Esophagus muscularis mucosa (tissue), 3 donors: ENCODE data around the gene PIK3CB.

Experiments
- CTCF ChIP-seq, 3 experiments: fragments of 200-600 bp in 2 of 3; fragments of 450-650 bp in 1 of 3; sonication (generic) in 2 of 3; IDR thresholded peaks; one replicate each; pipeline ENCODE4 v1.5.1; 2017 to 2019; ENCODE audit warnings: antibody characterized with exemption in 3 of 3, mild to moderate bottlenecking in 2 of 3, moderate library complexity in 1 of 3
- POLR2A ChIP-seq: fragments of 450-650 bp; IDR thresholded peaks from one replicate; pipeline ENCODE4 v1.6.1; 2017; ENCODE audit warnings: antibody characterized with exemption, moderate library complexity, mild to moderate bottlenecking, low read depth
- POLR2AphosphoS5 ChIP-seq, 2 donors: sonication (generic); formaldehyde crosslinking; IDR thresholded peaks; one replicate each; pipeline ENCODE4 v1.6.1; 2017; ENCODE audit warnings: antibody characterized with exemption in 2 of 2

GRCh38 chr3:138690036-138690435 is 144.7 kb downstream of the PIK3CB start:
- no peak for TF ChIP-seq POLR2A
- no peak for TF ChIP-seq POLR2AphosphoS5 (IDR thresholded peaks at IDR 0.05)
- TF ChIP-seq CTCF (IDR thresholded peaks at IDR 0.05), result no peak
